ENCODE results near the gene S100A7.
A peak's percentile ranks its signal among the peaks of the same experiment; 100 is the strongest.
"Not testable (repeated sequence)": the region's sequence is repeated elsewhere in the genome, so short reads cannot be mapped to it uniquely, and the experiment has no call there.

S100A7 gene

DNA sequence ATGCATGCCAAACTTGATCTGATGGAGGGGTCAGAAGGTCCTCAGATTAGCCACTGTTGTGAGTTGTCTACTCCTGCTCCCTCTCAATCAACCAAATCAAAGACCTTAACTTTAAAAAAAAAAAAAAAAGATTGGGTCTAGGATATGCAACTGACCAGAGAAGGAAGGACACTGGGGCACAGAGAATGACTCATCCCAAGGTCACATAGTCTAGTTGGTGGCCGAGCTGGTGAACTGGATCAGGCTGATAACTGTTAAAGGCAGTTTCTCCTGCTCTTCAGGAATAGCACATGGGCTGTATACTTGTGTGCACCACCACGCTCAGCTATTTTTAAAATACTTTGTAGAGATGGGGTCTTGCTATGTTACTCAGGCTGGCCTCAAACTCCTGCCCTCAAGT lies 14.8 kb upstream of the S100A7 start:
- DNase-seq = no peak

DNA sequence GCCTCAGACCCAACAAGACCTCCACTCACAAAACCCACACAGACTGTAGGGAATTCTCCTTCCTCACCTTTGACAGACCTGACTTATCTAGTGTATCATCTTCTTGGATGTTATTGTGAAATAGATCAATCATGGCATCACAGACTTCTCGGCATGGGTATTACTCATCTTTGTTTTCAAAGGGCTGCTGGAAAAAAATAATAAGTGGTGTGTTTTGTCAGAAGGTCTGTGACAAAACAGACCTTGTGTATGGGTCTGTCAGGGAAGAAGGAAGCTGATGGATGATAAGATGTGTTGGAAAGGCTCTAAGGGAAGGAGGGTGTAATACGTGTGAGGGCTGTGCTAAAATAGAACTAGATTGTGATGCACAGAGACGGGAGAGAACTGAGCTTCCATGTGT lies 13.9 kb upstream of the S100A7 start:
- no peak for DNase-seq

DNA sequence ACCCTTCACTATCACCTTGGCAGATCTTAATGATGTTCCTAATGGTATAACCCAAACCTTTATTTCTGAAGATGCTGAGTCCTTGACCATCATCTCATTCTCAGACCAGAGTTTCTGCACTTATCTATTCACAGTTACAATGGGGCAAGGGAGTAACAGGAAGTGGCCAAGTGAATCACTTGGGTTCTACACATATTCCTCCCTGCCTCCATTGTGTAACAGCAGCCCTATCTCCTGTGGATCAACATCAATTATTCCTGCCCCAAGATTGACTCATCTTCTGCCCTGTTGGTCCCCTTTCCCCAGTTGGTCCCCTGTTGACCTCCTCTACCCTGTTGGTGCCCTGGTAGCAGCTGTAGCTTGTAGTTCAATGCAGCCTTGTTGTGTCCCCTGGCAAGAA lies 10.3 kb upstream of the S100A7 start:
- no peak for DNase-seq

DNA sequence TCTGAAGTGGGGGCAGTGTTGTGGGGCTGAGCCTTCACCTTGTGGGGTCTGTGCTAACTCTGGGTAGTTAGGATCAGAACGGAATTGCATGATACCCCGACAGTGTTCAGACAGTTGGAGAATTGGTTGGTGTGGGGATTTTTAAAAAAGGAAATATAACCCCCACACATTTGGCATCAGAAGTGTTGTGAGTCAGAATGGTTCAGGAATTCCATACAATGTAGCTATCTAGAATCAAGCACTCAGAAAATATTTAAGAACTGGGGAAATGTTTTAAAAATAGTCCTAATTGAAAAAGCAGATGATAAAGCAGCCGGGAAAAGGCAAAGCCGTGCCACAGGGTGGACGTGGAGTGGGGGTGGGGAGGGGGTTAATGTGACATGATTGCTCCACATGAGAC lies 6.5 kb upstream of the S100A7 start:
- DNase-seq = no peak

DNA sequence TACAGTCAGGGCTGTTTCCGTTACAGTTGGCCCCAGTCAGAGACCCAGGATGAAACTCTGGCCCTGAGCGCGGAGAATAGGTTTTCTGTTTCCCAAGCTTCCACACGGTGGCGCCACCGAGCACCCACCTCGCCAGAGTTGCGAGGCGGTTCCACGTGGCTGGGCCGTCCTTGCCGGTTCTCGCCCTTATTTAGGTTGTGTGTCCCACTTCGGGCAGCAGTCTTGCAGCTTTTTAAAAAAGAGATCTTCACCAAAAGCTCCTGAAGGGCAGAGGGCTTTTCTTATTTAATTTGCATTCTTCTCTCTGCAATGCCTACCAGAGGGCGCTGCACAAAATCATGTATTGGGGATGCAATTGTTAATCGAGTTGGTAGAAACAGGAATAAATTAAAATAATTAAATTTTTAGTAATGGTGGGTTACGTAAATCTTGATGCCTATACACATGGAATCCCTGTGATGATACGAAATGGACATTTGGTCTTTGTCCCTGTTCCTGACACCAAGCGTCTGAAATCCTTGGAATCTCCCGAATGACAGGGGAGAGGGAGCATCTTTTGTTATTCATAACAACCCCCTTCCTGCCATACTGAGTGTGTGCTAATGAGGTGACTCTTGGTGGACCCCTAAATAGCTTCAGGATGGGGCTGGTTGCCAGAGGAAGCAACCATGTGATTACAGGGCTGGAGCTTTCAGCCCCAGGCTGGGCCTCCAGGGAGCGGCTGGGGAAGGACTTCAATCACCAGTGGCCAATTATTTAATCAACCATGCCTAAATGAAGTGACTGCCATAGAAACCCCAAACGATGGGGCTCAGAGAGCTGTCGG lies 5.6 kb upstream of the S100A7 start:
- DNase-seq = peak; percentile 47 to 70

DNA sequence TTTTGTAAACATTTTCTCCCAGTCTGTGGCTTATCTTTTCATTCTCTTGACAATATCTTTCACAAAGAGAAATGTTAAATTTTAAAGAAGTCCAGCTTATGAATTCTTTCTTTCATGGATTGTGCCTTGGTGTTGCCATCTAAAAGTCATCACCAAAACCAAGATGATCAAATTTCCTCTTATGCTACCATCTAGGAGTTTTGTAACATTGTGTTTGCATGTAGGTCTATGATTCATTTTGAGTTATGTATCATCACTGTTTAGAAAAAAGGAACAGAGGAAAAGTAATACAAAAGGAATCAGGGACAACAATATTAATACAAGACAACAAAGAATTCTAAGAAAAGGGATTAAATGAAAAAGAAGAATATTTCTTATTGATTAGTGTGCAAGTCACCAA lies 2.3 kb upstream of the S100A7 start:
- not testable (repeated sequence) for DNase-seq

DNA sequence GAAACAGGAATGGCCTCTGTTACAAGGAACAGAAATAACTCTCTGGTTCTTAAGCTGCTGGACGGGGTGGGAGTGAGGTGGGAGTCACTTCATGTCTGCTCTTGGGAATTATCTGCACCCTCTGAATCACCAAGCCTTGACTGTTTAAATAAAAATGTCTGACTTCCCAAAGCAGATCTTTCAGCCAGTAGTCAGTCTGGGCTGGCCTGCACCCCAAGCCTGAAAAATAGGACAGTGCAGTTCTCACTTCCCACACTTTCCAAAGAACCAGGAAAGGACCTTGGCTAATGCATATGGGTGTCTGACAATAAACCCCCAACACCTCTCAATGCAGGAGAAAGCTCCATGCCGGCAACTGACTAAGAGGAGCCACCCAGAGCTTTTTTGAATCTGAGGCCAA lies 796 bp downstream of the S100A7 start:
- DNase-seq = no peak

DNA sequence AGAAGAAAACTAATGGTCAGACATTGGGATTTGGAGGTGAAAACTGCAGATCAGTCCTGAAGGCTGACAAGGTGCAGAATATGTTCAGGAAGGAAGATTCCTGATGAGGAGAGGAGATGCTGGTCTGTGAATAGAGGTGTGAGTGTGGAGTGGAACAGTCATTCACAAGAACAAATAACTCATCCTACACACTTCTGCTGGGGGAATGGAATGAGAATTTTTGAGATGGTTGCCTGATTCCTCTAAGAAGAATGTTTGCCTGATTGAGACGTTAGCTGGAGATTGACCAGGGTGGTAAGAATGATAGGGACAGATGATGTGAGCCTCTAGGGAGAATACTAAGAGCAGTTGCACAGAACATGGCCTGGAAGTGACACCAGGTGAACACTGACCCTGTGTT lies 4.1 kb downstream of the S100A7 start:
- no peak for DNase-seq

DNA sequence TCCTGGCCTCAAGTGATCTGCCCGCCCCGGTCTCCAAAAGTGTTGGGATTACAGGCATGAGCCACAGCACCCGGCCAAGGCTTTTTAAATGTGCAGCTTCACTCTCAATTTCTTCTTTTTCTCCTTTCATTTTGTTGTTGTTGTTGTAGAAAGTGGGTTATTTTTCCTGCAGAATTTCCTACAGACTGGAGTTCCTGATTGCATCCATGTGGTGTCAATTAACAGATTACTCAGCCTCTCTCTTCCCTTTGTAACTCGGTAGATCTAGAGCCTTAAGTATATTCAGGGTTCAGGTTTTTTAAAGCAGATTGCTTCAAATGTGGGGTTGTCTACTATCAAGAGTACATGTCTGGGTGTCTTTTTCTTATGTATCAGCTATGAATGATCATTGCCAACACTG lies 11.6 kb downstream of the S100A7 start:
- not testable (repeated sequence) for DNase-seq

DNA sequence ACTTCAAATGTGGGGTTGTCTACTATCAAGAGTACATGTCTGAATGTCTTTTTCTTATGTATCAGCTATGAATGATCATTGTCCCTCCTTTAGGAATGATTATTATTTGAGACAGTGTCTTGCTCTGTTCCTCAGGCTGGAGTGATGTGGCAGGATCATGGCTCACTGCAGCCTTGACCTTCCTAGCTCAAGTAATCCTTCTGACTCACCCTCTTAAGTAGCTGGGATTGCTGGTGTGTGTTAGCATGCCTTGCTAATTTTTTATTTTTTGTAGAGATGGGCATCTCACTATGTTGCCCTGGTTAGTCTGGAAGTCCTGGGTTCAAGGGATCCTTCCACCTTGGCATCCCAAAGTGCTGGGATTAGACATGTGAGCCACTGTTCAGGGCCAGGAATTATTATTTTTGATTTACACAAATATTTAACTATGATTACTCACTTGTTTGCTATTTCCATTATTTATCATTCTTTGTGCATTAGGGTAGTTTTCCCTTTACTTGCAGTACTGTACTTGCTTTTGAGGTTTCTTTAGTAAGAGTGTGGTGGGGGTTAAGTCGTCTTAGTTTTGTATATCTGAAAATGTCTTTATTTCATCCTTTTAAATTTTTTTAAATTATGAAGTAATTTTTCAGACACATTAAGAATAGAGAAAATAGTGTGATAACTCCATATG lies 12.8 kb downstream of the S100A7 start:
- DNase-seq = no peak

DNA sequence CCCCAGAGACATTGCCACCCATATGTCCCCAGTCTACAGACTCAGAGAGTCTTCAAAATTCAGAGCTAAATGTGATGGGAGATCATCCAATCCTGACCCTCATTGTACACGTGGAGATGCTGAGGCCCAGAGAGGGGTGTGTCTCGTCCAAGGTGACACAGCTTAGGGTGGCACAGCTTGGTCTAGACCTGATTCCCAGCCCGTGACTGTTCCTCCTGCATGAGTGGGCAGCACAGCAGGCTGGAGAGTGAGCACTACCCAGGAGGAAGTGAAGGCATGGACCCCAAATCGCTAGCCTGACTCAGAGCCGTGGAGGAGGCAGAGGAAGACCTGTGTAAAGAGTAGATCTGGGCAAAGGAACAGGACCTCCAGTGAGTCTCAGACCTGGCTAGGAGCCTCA lies 16.4 kb downstream of the S100A7 start:
- DNase-seq = no peak

DNA sequence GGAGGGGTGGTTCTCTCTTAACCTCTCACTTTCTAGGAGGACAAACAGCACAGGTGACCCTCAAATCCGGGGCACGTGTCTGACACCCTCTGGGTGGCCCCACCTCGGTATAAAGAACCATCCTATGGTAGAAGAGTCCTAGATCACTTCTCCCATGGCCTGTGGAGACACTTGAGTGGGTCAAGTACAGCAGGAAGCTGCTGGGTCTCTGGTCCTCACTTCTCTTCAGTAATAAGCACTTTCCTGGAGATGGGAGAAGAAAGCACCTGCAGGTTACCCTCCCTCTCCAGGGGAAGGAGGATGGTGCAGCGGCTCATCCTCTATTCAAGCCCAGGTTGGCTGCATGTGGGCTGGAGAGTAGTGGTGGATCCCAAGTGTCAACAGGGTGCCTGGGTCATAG lies 17.0 kb downstream of the S100A7 start:
- no peak for DNase-seq

DNA sequence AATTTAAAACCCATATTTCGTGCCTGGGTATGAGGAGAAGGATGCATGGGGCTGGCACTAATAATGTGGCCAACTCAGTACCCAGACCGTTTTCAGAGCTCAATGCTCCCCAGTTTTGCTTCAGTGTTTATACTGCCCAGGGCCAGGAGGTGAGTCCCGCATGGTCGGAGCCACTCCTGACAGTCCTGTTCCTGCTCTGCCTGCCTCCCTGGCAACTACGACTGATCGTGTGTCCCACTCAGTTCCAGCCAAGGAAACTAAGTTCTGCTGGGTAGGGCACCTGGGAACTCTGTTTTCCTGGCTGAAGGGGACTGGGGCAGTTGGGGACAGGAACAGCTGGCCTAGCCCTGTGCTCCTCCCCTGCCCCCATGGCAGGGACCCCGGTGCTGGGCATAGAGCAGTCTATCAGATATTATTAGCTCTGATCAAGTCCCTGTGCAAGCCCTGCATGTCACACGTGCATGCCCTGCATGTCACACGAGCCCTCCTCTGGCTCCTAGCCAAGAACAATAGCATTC lies 19.2 kb downstream of the S100A7 start:
- DNase-seq = no peak

DNA sequence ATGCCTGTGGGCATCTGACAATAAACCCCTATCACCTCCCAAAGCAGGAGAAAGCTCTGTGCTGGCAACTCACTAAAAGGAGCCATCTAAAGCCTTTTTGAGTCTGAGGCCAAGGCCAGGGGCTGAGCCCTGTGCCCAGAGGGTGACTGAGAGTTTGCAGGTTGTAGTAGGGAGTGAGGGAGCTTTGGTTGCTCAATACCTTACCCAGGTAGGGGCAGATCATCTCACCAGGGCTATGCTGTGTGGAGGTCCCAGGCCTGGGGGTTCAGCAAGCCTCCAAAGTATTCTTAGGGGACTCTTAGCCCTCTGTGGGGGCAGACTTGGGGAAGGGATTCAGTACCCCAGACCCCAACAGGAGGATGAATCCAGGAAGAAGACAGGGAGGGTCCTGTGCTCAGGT lies 21.2 kb downstream of the S100A7 start:
- no peak for DNase-seq

DNA sequence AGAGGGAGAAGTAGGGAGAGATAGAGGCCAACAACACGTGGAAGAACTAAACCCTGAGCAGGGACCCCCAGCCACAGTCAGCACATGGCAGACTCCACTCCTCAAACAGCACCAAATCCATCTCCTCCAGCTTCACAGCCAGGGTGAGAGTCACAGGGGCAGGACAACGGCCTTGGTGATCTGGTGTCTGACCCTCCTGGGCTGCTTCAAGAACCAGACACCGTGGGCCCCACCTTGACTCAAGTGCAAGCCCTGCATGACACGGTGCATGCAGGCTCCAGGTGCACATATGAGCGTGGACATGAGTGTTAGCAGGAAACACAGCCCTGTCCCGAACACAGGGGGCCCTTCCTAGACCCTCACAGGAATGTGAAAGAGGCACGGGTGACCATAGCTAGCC lies 21.9 kb downstream of the S100A7 start:
- DNase-seq = no peak

DNA sequence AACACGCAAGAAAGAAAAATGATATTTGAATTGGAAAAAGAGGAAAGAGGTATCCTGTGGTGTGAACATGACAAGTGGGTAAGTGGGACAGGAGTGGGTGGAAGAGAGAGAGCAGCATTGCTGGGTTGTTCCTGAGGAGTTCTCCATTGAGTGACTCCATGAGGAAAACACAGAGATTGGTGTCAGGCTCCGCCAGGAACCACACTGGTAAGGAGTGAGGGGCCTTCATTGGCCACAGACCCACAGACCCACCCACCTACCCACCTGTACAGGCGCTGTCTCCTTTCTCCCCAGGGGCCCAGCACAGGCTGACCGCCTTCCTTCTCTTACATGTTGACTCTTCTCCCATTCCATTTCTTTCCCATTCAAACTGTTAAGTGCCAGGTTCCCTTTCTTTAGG lies 23.2 kb downstream of the S100A7 start:
- DNase-seq = no peak

DNA sequence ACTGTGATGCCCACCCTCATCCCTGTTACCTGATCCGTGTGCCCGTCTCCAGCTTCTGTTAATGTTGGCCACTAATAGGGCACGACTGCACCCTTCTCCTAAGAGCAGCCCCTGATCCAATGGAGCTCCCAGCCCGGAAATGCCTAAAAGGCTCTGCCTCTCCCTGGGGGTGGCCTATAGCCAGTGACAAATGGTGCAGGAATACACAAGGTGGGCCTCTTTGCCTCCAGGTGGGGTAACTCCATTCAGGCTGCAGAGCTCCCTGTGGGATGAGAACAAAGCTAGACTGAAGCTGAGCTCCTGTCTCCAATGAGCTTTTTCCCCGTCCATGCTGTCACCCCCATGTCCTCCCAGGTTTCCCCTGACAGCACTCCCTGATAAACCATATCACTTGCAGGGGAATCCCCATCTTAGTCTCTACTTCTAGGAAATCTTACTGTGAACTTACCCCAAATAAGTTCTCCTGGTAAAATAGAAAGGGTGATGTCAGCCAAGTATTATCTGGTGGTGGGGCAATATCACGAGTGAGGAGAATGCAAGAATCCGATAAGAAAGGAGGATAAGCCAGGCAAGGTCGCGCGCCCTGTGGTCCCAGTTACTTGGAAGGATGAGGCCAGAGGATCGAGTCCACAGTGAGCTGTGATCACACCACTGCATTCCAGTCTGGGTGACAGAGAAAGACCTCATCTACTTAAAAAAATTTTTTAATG lies 25.6 kb downstream of the S100A7 start:
- no peak for DNase-seq

DNA sequence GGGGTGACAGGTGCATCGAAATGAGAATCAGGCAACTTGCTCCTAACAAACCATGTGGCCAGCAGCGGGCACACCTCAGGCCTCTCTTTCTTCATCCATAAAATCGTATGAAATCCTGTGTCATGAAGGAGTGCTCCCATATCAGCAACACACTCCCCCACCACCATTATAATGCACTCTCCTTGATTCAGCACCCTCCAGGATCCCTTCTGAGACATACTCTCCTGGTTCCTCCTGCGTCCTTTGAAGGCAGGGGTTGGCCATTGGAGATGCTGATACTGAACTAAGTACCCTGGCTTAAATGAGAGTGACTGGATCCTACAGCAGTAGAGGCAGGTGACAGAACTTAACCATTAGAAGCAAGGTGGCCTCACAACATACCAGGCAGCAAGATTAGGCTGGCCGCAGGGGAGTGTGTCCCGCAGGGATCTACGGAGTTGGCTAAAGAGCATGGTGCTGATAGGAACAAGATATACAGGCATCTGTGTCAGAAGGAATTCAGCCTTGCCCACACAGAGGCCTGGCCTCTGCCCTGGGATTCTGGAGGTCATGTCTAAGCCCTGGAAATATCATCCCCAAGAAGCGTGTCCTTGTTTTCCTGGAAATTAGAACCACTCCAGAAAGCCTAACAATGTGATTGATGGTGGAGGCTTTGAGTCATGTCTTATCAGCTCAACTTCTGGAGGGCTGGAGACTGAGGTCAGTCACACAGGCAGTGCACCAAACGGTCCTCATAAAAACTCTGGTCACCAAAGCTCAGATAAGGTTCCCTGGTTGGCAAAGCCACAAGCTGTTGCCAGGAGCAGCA lies 27.4 kb downstream of the S100A7 start:
- no peak for DNase-seq

DNA sequence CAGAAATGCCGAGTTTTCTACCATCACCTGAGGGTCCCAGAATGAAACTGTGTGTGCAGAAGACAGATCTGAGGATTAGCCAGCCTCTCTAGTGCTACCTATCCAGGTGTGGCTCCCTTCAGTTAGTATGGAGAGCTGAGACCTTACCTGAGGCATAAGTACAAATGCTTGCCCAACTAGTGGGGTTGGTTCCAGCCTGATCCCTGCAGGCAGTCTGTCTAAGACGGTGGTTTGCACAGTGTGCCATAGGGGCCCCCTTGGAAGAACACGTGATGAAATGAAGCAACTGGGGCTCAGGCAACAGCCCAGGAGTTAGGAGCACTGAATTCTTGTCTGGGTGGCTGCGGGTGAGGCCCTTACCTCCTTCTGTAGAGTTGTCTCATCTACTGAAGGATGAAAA lies 28.5 kb downstream of the S100A7 start:
- no peak for DNase-seq

DNA sequence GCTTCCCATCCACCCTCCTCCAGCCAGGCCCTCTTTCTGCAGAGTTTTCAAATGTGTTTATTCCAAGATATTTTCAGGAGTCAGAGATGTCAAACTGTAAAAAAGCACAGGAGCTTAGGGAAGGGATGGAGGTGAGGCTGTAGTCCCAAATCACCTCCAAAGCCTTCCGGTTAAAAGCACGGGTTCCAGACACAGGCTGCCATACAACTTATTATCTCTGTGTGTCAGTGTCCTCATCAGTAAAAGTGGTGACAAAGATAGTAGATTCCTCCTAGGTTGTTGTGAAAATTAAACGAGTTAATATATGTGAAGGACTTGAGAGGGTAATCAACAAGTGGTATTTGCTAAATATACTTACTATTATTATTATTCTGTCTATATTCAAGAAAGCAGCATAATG lies 29.0 kb downstream of the S100A7 start:
- DNase-seq = no peak

DNA sequence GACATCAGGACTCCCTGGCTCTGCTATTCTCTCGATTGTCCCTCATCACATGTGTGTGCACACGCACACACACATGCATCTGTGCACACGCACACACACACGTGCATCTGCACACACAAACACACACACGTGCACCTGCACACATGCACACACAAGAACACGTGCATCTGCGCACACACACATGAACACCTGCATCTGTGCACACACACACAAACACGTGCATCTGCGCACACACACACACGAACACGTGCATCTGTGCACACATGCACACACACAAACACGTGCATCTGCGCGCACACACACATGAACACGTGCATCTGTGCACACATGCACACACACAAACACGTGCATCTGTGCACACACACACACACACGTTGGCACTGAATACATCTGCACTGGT lies 29.4 kb downstream of the S100A7 start:
- DNase-seq = no peak

DNA sequence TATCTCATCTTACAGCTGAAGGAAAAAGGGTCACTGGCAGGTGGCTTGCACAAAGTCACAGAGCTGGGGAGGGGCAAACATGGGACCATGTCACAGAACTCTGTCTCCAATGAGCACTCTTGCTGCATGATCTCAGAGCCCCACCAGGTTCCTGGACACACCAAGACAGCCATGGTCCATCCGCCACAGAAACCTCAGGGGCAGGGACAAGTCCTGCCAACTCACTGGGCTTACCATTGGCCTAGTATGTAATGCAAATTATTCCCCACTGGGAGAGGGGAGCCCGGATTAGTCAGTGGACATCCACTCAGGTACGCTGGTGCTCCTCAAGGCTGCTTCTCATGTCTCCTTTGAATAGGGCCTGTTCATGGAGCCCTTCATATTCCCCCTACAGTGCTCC lies 29.9 kb downstream of the S100A7 start:
- DNase-seq = no peak

DNA sequence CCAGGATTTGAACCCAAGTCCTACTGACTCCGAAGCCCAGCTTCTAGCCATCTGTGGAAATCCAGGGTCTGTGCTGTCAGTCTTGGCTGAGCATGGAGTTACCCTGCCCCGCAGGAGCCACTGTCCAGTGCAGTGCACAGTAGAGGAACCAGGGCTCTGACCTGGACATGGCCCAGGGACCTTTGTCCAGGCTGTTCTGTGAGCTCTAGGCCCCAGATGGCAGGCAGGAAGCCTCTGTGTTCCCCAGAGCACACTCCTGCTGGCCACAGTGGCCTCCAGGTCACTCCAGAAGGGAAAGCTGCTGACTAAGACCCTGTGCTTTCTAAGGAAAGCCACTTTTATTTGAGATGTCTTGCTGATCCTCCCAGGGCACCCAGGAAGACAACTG lies 30.3 kb downstream of the S100A7 start:
- no peak for DNase-seq

All from stimulated activated CD4-positive, alpha-beta T cell treated with anti-CD3 and anti-CD28 coated beads, Interleukin-4, amount 100 ng/mL, for 4 hours (primary cell).